CD14-positive monocyte (primary cell): ENCODE data around the gene WWC2. TPM values are rescaled to one million over a fixed set of nuclear protein-coding genes. Genes with fewer than 3 reads are reported as not detected.

Experiments used
- DNase-seq, 3 donors: peaks; one replicate each; pipeline ENCODE4 v3.0.0-alpha.2; 2011 to 2022
- H2AFZ ChIP-seq: 2 replicates; pipeline ENCODE4 v1.6.0; 2012; ENCODE audit warnings: mild to moderate bottlenecking, low read depth, low read length, inconsistent platforms; ENCODE audit not compliant: insufficient read depth, poor library complexity, severe bottlenecking
- H3K27ac ChIP-seq, 2 donors: 1 replicate in 1 of 2; 2 replicates in 1 of 2; pipeline ENCODE4 v1.5.1; 2012 to 2013; ENCODE audit warnings: low read length in 2 of 2, control low read depth in 1 of 2, inconsistent platforms in 1 of 2, low read depth in 1 of 2, mild to moderate bottlenecking in 1 of 2
- H3K27me3 ChIP-seq, 2 donors: one replicate each; pipeline versions ENCODE4 v1.6.0 to v1.6.1; 2011 to 2013; ENCODE audit warnings: low read length in 2 of 2; ENCODE audit not compliant: control insufficient read depth in 2 of 2, insufficient read depth in 2 of 2
- H3K36me3 ChIP-seq, 2 donors: replicated peaks in 1 of 2; 1 replicate in 1 of 2; 2 replicates in 1 of 2; pipeline versions ENCODE4 v1.5.1 to v1.6.1; 2012 to 2013; ENCODE audit warnings: low read length in 2 of 2, control low read depth in 1 of 2, inconsistent platforms in 1 of 2, mild to moderate bottlenecking in 1 of 2; ENCODE audit not compliant: insufficient read depth in 2 of 2, control insufficient read depth in 1 of 2
- H3K4me1 ChIP-seq, 2 donors: 1 replicate in 1 of 2; 2 replicates in 1 of 2; pipeline versions ENCODE4 v1.5.1 to v1.6.1; 2012 to 2013; ENCODE audit warnings: low read length in 2 of 2, control low read depth in 1 of 2, inconsistent platforms in 1 of 2, mild to moderate bottlenecking in 1 of 2, moderate library complexity in 1 of 2; ENCODE audit not compliant: insufficient read depth in 2 of 2, control insufficient read depth in 1 of 2
- H3K4me2 ChIP-seq: replicated peaks from 2 replicates; pipeline ENCODE3; 2012; ENCODE audit warnings: low read length, moderate library complexity, mild to moderate bottlenecking; ENCODE audit not compliant: poor library complexity, severe bottlenecking; ENCODE audit errors: extremely low read depth
- H3K4me3 ChIP-seq, 3 experiments: fragments of 200-600 bp in 1 of 3; sonication (generic) in 1 of 3; replicated peaks in 1 of 3; 1 replicate in 2 of 3; 2 replicates in 1 of 3; pipeline ENCODE4 v1.5.1; 2011 to 2013; ENCODE audit warnings: low read length in 3 of 3, mild to moderate bottlenecking in 3 of 3, control low read depth in 2 of 3, low read depth in 2 of 3, inconsistent platforms in 1 of 3, moderate library complexity in 1 of 3
- H3K79me2 ChIP-seq: 2 replicates; pipeline ENCODE4 v1.6.0; 2012; ENCODE audit warnings: mild to moderate bottlenecking, control low read depth, inconsistent platforms, low read length, moderate library complexity; ENCODE audit not compliant: insufficient read depth
- H3K9ac ChIP-seq: 2 replicates; pipeline ENCODE4 v1.6.0; 2017; ENCODE audit warnings: low read length, mild to moderate bottlenecking; ENCODE audit not compliant: insufficient read depth, poor library complexity, severe bottlenecking
- H3K9me3 ChIP-seq, 2 donors: replicated peaks in 1 of 2; 1 replicate in 1 of 2; 2 replicates in 1 of 2; pipeline versions ENCODE4 v1.5.1 to v1.6.1; 2012 to 2013; ENCODE audit warnings: low read length in 2 of 2, control low read depth in 1 of 2; ENCODE audit not compliant: control insufficient read depth in 1 of 2, insufficient read depth in 1 of 2
- H4K20me1 ChIP-seq: 2 replicates; pipeline ENCODE4 v1.6.0; 2012; ENCODE audit warnings: mild to moderate bottlenecking, low read length, control low read depth, moderate library complexity; ENCODE audit not compliant: insufficient read depth
- H3K27ac Mint-ChIP-seq, 7 donors: one replicate each; pipeline ENCODE4 v1.8.0; 2020; ENCODE audit warnings: mild to moderate bottlenecking in 7 of 7, mixed read lengths in 7 of 7, moderate library complexity in 6 of 7, inconsistent platforms in 2 of 7
- H3K27me3 Mint-ChIP-seq, 3 donors: one replicate each; pipeline ENCODE4 v1.8.0; 2021 to 2022; ENCODE audit warnings: low read depth in 3 of 3, mild to moderate bottlenecking in 3 of 3, mixed read lengths in 3 of 3, moderate library complexity in 3 of 3, inconsistent platforms in 1 of 3
- H3K36me3 Mint-ChIP-seq, 2 donors: one replicate each; pipeline ENCODE4 v1.8.0; 2020; ENCODE audit warnings: mixed read lengths in 2 of 2, inconsistent platforms in 1 of 2, mild to moderate bottlenecking in 1 of 2
- H3K4me1 Mint-ChIP-seq: one replicate; pipeline ENCODE4 v1.8.0; 2020; ENCODE audit warnings: mild to moderate bottlenecking, mixed read lengths
- H3K4me3 Mint-ChIP-seq, 2 donors: one replicate each; pipeline ENCODE4 v1.8.0; 2020; ENCODE audit warnings: mild to moderate bottlenecking in 2 of 2, mixed read lengths in 2 of 2, moderate library complexity in 1 of 2
- H3K9me3 Mint-ChIP-seq, 7 donors: one replicate each; pipeline ENCODE4 v1.8.0; 2020 to 2022; ENCODE audit warnings: mixed read lengths in 7 of 7, mild to moderate bottlenecking in 6 of 7, moderate library complexity in 6 of 7, inconsistent platforms in 2 of 7
- CTCF ChIP-seq: fragments of 200-600 bp; IDR thresholded peaks from one replicate; pipeline ENCODE4 v1.8.0; 2022; ENCODE audit warnings: antibody characterized with exemption, mild to moderate bottlenecking
- WGBS: methylation state at CpG from one replicate; pipeline ENCODE4 v1.1.5; 2013; ENCODE audit warnings: missing lambda C conversion rate; ENCODE audit not compliant: insufficient coverage; 5-methylcytosine and 5-hydroxymethylcytosine counted together
- intact Hi-C, 2 donors: fragments of 100-400 bp; cut with micrococcal nuclease; formaldehyde crosslinking; loops; one replicate each; pipeline versions ENCODE4 v1.15.0 to v1.15.1; 2023
- polyA plus RNA-seq, 3 donors: library from polyadenylated mRNA; depleted of rRNA in 1 of 3; unstranded in 2 of 3; stranded (reverse) in 1 of 3; fragments of 300-500 nt in 2 of 3; fragments of >200 nt in 1 of 3; fragmentation: Illumina TruSeq in 2 of 3; gene quantifications; 1 replicate in 2 of 3; 2 replicates in 1 of 3; pipeline ENCODE4 v1.2.3, GENCODE V29; 2012 to 2021

Gene WWC2
- polyA plus RNA-seq, 3 donors, result 1.9 to 3.8 (median 2.9) TPM

- intact Hi-C loops, result no loop called here
- Mint-ChIP-seq H3K27me3 (peaks cover 19 to 27% (median 24%) of the 10 kb centered on the region in 3 donors), H3K9me3 (peaks cover 0 to 3% (median 0%) of the 10 kb centered on the region in 7 donors), H3K4me3 (no peak overlapping the region), H3K36me3 (peaks cover 0 to 1% of the 10 kb centered on the region in 2 donors), H3K4me1 (peaks cover 6% of the 10 kb centered on the region), H3K27ac (no peak overlapping the region)
- TF ChIP-seq CTCF, result no peak
- Histone ChIP-seq H3K4me2 (no peak overlapping the region), H3K27me3 (peaks cover 9 to 28% of the 10 kb centered on the region in 2 donors), H3K79me2 (no peaks in the 10 kb centered on the region), H3K27ac (no peak overlapping the region), H3K9ac (no peak overlapping the region), H3K9me3 (no peaks in the 10 kb centered on the region), H2AFZ (no peak overlapping the region), H3K4me3 (no peak overlapping the region), H4K20me1 (peaks cover 7% of the 10 kb centered on the region), H3K36me3 (no peaks in the 10 kb centered on the region), H3K4me1 (peaks cover 2 to 5% of the 10 kb centered on the region in 2 donors)
- DNase-seq, result no peak
- WGBS, result 95% methylated on average over 2 of the region's 5 CpGs
Observed at GRCh38 chr4:183105092-183105491, 6.0 kb downstream of the WWC2 start.

GRCh38 chr4:183106839-183107238 is 7.8 kb downstream of the WWC2 start:
- Mint-ChIP-seq H3K4me1 (no peaks in the 10 kb centered on the region), H3K27me3 (peaks cover 5 to 14% (median 12%) of the 10 kb centered on the region in 3 donors), H3K4me3 (peak overlapping the region in 1 of 2 donors; percentile 33), H3K36me3 (no peaks in the 10 kb centered on the region), H3K9me3 (peaks cover 0 to 3% (median 0%) of the 10 kb centered on the region in 7 donors), H3K27ac (no peak overlapping the region)
- Histone ChIP-seq H3K9me3 (no peaks in the 10 kb centered on the region), H3K27ac (no peak overlapping the region), H4K20me1 (peaks cover 3% of the 10 kb centered on the region), H3K36me3 (no peaks in the 10 kb centered on the region), H3K4me2 (no peak overlapping the region), H3K4me1 (no peaks in the 10 kb centered on the region), H2AFZ (no peak overlapping the region), H3K9ac (no peak overlapping the region), H3K79me2 (no peaks in the 10 kb centered on the region), H3K4me3 (no peak overlapping the region), H3K27me3 (peaks cover 0 to 10% of the 10 kb centered on the region in 2 donors)
- intact Hi-C loops, result no loop called here
- no CpG with 5 or more reads among the region's 4 CpGs for WGBS
- no peak for TF ChIP-seq CTCF
- DNase-seq, result no peak
